Gastrocnemius medialis (tissue), 4 donors: ENCODE measurements around the gene SULT6B1.

Experiments used
- POLR2A ChIP-seq, 2 donors: fragments of 450-650 bp; IDR thresholded peaks; one replicate each; pipeline ENCODE4 v1.6.1; 2017; ENCODE audit warnings: antibody characterized with exemption in 2 of 2, mild to moderate bottlenecking in 2 of 2, moderate library complexity in 2 of 2
- TF ChIP-seq, protein P1 (sequence below), 5 experiments: fragments of 450-650 bp in 3 of 5; fragments of 200-600 bp in 2 of 5; sonication (generic) in 2 of 5; IDR thresholded peaks in 4 of 5; conservative IDR thresholded peaks in 1 of 5; 1 replicate in 4 of 5; 2 replicates in 1 of 5; pipeline ENCODE4 v1.5.1; 2016 to 2019; ENCODE audit warnings: antibody characterized with exemption in 5 of 5, mild to moderate bottlenecking in 3 of 5, moderate library complexity in 3 of 5

DNA sequence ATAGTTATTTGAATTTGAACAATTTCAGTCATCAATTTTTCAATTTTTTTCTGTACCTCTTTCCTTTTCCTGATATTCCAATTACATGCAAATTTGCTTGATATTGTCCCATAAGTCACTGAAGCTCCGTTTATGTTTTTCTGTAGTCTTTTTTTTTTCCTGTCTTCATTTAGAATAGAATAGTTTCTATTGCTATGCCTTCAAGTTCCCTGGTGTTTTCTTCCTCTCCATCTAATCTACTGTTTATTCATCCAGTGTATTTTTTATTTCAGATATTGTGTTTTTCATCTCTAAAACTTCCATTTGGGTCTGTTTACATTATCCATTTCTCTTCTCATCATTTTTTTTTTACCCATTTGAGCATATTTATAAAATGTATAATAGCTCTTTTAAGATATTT, 23.7 kb downstream of the SULT6B1 start:
- TF ChIP-seq, protein P1, sequence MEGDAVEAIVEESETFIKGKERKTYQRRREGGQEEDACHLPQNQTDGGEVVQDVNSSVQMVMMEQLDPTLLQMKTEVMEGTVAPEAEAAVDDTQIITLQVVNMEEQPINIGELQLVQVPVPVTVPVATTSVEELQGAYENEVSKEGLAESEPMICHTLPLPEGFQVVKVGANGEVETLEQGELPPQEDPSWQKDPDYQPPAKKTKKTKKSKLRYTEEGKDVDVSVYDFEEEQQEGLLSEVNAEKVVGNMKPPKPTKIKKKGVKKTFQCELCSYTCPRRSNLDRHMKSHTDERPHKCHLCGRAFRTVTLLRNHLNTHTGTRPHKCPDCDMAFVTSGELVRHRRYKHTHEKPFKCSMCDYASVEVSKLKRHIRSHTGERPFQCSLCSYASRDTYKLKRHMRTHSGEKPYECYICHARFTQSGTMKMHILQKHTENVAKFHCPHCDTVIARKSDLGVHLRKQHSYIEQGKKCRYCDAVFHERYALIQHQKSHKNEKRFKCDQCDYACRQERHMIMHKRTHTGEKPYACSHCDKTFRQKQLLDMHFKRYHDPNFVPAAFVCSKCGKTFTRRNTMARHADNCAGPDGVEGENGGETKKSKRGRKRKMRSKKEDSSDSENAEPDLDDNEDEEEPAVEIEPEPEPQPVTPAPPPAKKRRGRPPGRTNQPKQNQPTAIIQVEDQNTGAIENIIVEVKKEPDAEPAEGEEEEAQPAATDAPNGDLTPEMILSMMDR (IDR thresholded peaks at IDR 0.05 in 4 of 5, conservative IDR thresholded peaks at IDR 0.05 in 1 of 5): no peak
- TF ChIP-seq POLR2A (IDR thresholded peaks at IDR 0.05): no peak
